Neural progenitor cell (in vitro differentiated cells): Measurements from ENCODE around the gene ADNP2. TPM values are rescaled to one million over a fixed set of nuclear protein-coding genes. Genes with fewer than 3 reads are reported as not detected.
A peak's percentile ranks its signal among the peaks of the same experiment; 100 is the strongest.

Experiments
- DNase-seq: peaks from one replicate; pipeline ENCODE4 v3.0.0-alpha.2; 2016; ENCODE audit warnings: low spot score
- H2AFZ ChIP-seq: fragments of 200-600 bp; sonication (generic); replicated peaks from 2 replicates; pipeline ENCODE4 v1.6.1; 2016; ENCODE audit warnings: antibody characterized with exemption
- H3F3A ChIP-seq: fragments of 200-600 bp; sonication (generic); 2 replicates; pipeline ENCODE4 v1.6.1; 2016; ENCODE audit warnings: antibody characterized with exemption, low read depth
- H3K27ac ChIP-seq: fragments of 200-600 bp; sonication (generic); 2 replicates; pipeline ENCODE4 v1.5.1; 2016; ENCODE audit warnings: mild to moderate bottlenecking
- H3K27me3 ChIP-seq: fragments of 200-600 bp; sonication (generic); 2 replicates; pipeline ENCODE4 v1.6.1; 2016; ENCODE audit warnings: mild to moderate bottlenecking, moderate library complexity
- H3K36me3 ChIP-seq: fragments of 200-600 bp; sonication (generic); 2 replicates; pipeline ENCODE4 v1.5.1; 2016
- H3K4me1 ChIP-seq: fragments of 200-600 bp; sonication (generic); 2 replicates; pipeline ENCODE4 v1.6.1; 2016; ENCODE audit warnings: mixed run types
- H3K4me2 ChIP-seq: fragments of 200-600 bp; sonication (generic); 2 replicates; pipeline ENCODE4 v1.6.1; 2016
- H3K4me3 ChIP-seq: fragments of 200-600 bp; sonication (generic); 2 replicates; pipeline ENCODE4 v1.5.1; 2016
- H3K79me2 ChIP-seq: fragments of 200-600 bp; sonication (generic); 2 replicates; pipeline ENCODE4 v1.6.1; 2016; ENCODE audit warnings: low read depth
- H3K9ac ChIP-seq: fragments of 200-600 bp; sonication (generic); 2 replicates; pipeline ENCODE4 v1.6.1; 2016
- H3K9me3 ChIP-seq: fragments of 200-600 bp; sonication (generic); 2 replicates; pipeline ENCODE4 v1.5.1; 2016; ENCODE audit warnings: low read depth
- H4K20me1 ChIP-seq: fragments of 200-600 bp; sonication (generic); 2 replicates; pipeline ENCODE4 v1.6.1; 2016; ENCODE audit warnings: low read depth
- H3K27ac Mint-ChIP-seq: 3 replicates; pipeline ENCODE4 v1.8.0; 2021; ENCODE audit warnings: mixed read lengths
- H3K27me3 Mint-ChIP-seq: 2 replicates; pipeline ENCODE4 v1.8.0; 2022; ENCODE audit warnings: low read depth, mild to moderate bottlenecking, inconsistent platforms, moderate library complexity, mixed read lengths; ENCODE audit not compliant: insufficient read depth
- H3K36me3 Mint-ChIP-seq: 3 replicates; pipeline ENCODE4 v1.8.0; 2021; ENCODE audit warnings: mixed read lengths
- H3K4me1 Mint-ChIP-seq: 3 replicates; pipeline ENCODE4 v1.8.0; 2021; ENCODE audit warnings: mixed read lengths
- H3K4me3 Mint-ChIP-seq: 3 replicates; pipeline ENCODE4 v1.8.0; 2021; ENCODE audit warnings: mild to moderate bottlenecking, moderate library complexity, mixed read lengths
- H3K9me3 Mint-ChIP-seq: 3 replicates; pipeline ENCODE4 v1.8.0; 2020; ENCODE audit warnings: mixed read lengths
- EZH2 ChIP-seq: fragments of 200-600 bp; sonication (generic); IDR thresholded peaks from 2 replicates; pipeline ENCODE4 v1.6.1; 2017; ENCODE audit warnings: antibody characterized with exemption, mild to moderate bottlenecking, moderate library complexity
- EZH2phosphoT487 ChIP-seq: fragments of 200-600 bp; sonication (generic); IDR thresholded peaks from 2 replicates; pipeline ENCODE4 v1.6.1; 2017; ENCODE audit warnings: antibody characterized with exemption
- total RNA-seq: library from RNA; depleted of rRNA; stranded (reverse); fragments of >200 nt; gene quantifications from 2 replicates; pipeline ENCODE4 v1.2.3, GENCODE V29; 2015; ENCODE audit warnings: low replicate concordance
- TF ChIP-seq, protein P1 (sequence below): fragments of 200-600 bp; sonication (generic); IDR thresholded peaks from 2 replicates; pipeline ENCODE4 v1.5.1; 2017; ENCODE audit warnings: antibody characterized with exemption, mild to moderate bottlenecking

ADNP2 gene
- total RNA-seq, 1 donor from 2014 or later, result 72.4 TPM

DNA sequence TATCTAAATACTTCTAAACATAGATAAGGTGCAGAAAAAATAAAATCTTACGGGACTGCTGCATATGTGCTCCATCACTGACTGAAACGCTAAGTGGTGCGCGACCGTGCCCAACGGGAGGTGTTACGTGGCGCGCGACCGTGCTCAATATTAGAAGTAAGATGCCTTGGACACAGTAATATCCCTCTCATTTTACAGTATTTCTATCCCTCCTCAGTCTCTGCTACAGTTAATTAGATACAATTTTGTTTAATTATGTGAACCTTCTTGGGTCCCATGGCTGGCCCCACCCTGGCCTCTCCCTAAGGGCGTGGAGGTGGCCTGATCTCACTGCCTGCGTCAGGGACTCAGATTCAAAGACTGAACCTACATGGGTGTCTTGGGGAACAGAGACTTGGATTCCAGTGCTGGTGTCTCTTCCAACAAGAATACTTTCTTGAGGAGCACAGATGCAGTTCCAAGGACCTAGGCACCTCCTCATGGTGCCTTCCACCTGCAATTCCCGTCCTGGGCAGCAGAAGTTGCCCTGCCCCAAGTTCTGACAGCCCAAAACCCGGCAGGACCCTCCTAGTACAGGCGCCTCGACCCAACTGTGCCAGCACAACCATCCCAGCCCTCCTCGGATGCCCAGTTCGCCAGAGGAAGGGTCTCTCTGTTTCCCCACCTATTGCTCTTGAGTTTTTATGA lies 79.0 kb downstream of the ADNP2 start:
- TF ChIP-seq EZH2phosphoT487 (no peak), EZH2 (no peak)
- TF ChIP-seq, protein P1, sequence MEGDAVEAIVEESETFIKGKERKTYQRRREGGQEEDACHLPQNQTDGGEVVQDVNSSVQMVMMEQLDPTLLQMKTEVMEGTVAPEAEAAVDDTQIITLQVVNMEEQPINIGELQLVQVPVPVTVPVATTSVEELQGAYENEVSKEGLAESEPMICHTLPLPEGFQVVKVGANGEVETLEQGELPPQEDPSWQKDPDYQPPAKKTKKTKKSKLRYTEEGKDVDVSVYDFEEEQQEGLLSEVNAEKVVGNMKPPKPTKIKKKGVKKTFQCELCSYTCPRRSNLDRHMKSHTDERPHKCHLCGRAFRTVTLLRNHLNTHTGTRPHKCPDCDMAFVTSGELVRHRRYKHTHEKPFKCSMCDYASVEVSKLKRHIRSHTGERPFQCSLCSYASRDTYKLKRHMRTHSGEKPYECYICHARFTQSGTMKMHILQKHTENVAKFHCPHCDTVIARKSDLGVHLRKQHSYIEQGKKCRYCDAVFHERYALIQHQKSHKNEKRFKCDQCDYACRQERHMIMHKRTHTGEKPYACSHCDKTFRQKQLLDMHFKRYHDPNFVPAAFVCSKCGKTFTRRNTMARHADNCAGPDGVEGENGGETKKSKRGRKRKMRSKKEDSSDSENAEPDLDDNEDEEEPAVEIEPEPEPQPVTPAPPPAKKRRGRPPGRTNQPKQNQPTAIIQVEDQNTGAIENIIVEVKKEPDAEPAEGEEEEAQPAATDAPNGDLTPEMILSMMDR, result no peak
- Histone ChIP-seq H3K9ac (no peak overlapping the region), H3K27me3 (no peaks in the 10 kb centered on the region), H3K4me2 (no peak overlapping the region), H4K20me1 (no peaks in the 10 kb centered on the region), H3K4me1 (no peaks in the 10 kb centered on the region), H2AFZ (no peak overlapping the region), H3K27ac (no peak overlapping the region), H3K36me3 (no peaks in the 10 kb centered on the region), H3K79me2 (no peaks in the 10 kb centered on the region), H3K9me3 (no peaks in the 10 kb centered on the region), H3K4me3 (no peak overlapping the region), H3F3A (no peaks in the 10 kb centered on the region)
- no peaks in the 10 kb centered on the region for H3K9me3 Mint-ChIP-seq
- peaks cover 25% of the 10 kb centered on the region for H3K36me3 Mint-ChIP-seq
- H3K4me3 Mint-ChIP-seq, result no peak overlapping the region
- peaks cover 13% of the 10 kb centered on the region for H3K27me3 Mint-ChIP-seq
- DNase-seq, result no peak
- peaks cover 3% of the 10 kb centered on the region for H3K4me1 Mint-ChIP-seq
- H3K27ac Mint-ChIP-seq, result peak overlapping the region; percentile 43

DNA sequence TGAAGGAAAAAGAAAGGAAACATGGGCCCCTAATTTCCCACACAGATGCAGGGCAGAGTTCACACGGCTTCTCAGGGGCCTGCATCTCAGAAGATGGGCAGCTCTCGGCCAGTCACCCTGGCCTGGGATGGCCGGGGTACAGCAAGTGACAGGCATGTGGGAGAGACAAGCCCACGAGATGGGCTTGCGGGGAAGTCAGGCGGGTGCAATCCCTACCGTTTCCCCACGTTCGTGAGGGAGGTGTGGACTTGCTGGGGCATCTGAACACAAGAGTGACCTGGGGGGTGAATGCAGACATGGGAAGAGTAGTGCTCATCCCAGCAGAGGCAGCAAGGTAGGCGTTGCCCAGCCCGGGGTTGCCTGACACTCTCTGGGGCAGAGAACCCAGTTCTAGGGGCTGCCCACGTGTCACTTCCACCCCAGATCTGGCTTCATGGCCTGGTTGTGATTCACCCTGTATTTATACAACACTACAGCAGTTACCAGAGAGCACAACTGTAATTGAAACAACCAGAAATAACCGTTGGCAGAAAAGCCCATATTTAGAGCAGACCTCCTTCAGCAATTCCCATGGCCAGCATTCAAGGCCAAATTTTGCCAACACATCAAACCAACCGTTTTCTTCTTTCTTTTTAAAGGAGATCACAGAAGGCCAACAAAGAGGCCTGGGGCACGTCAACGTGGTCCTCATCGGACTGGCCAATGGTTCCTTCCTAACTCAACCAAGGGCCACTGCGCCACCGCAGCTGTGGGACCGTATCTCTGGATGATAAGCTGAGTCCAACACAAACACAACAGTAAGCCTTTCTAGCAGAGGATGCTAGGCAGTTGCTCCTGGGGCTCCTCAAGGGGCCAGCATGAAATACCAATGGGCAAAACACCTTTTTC lies 79.8 kb downstream of the ADNP2 start:
- Mint-ChIP-seq H3K4me3 (no peak overlapping the region), H3K9me3 (no peaks in the 10 kb centered on the region), H3K36me3 (peaks cover 27% of the 10 kb centered on the region), H3K4me1 (peaks cover 5% of the 10 kb centered on the region), H3K27me3 (peaks cover 13% of the 10 kb centered on the region), H3K27ac (no peak overlapping the region)
- H3K36me3 ChIP-seq, result no peaks in the 10 kb centered on the region
- H3K4me2 ChIP-seq, result no peak overlapping the region
- no peak overlapping the region for H3K9ac ChIP-seq
- H2AFZ ChIP-seq, result no peak overlapping the region
- no peak overlapping the region for H3K27ac ChIP-seq
- no peaks in the 10 kb centered on the region for H3K9me3 ChIP-seq
- H3K4me3 ChIP-seq, result no peak overlapping the region
- H4K20me1 ChIP-seq, result no peaks in the 10 kb centered on the region
- no peaks in the 10 kb centered on the region for H3K4me1 ChIP-seq
- TF ChIP-seq EZH2phosphoT487, result no peak
- no peak for TF ChIP-seq EZH2
- TF ChIP-seq, protein P1, result no peak
- DNase-seq, result no peak
- no peaks in the 10 kb centered on the region for H3K79me2 ChIP-seq
- no peaks in the 10 kb centered on the region for H3K27me3 ChIP-seq
- no peaks in the 10 kb centered on the region for H3F3A ChIP-seq

DNA sequence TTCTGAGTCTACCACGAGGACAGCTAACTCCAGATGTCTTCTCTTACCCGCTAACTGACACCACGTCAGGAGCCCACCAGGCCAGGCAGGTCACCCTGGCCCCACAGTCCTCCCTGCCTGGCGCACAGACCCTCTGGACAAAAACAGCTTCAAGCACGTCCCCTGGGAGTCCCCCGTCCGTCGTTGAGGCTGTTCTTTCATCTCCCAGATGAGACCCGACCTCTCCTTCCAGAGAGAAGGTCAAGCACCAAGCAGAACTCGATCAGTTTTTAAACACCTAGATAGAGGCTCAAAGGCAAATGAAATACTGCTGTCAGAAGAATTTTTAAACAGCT lies 80.4 kb downstream of the ADNP2 start:
- Histone ChIP-seq H4K20me1 (no peaks in the 10 kb centered on the region), H2AFZ (no peak overlapping the region), H3K4me1 (no peaks in the 10 kb centered on the region), H3K36me3 (no peaks in the 10 kb centered on the region), H3K79me2 (no peaks in the 10 kb centered on the region), H3K27me3 (no peaks in the 10 kb centered on the region), H3K9ac (no peak overlapping the region), H3K4me2 (no peak overlapping the region), H3K4me3 (no peak overlapping the region), H3K9me3 (no peaks in the 10 kb centered on the region), H3F3A (no peaks in the 10 kb centered on the region), H3K27ac (no peak overlapping the region)
- H3K27ac Mint-ChIP-seq, result no peak overlapping the region
- H3K4me3 Mint-ChIP-seq, result no peak overlapping the region
- H3K27me3 Mint-ChIP-seq, result peaks cover 13% of the 10 kb centered on the region
- TF ChIP-seq EZH2phosphoT487 (no peak), EZH2 (no peak)
- TF ChIP-seq, protein P1, result no peak
- H3K9me3 Mint-ChIP-seq, result no peaks in the 10 kb centered on the region
- peaks cover 7% of the 10 kb centered on the region for H3K4me1 Mint-ChIP-seq
- no peak for DNase-seq
- peaks cover 30% of the 10 kb centered on the region for H3K36me3 Mint-ChIP-seq

Other genes starting within 250 kb of the ADNP2 start
- 5.8 and 22.3 TPM in 2 replicates for gene SLC66A2, start 157.6 kb upstream of the ADNP2 start, total RNA-seq
- gene HSBP1L1, start 144.6 kb upstream of the ADNP2 start, total RNA-seq, result 1.7 TPM in 1 of 2 replicates, not detected in the other
- 44.3 and 56.4 TPM in 2 replicates for gene TXNL4A, start 120.7 kb upstream of the ADNP2 start, total RNA-seq
- gene RBFA, start 74.8 kb upstream of the ADNP2 start, total RNA-seq, result 22.9 and 39.4 TPM in 2 replicates
- gene PARD6G, start 138.3 kb downstream of the ADNP2 start, total RNA-seq, result 21.8 and 25.2 TPM in 2 replicates